Activated gamma-delta T cell (primary cell): ENCODE data around the gene CD46.
A peak's percentile ranks its signal among the peaks of the same experiment; 100 is the strongest.
"Not testable (repeated sequence)": the region's sequence is repeated elsewhere in the genome, so short reads cannot be mapped to it uniquely, and the experiment has no call there.

Experiments used
- DNase-seq: peaks from one replicate; lab custom pipeline; 2025; lab: John Stamatoyannopoulos, UW
- total RNA-seq, 2 donors: gene quantifications; one replicate each; lab custom pipeline; 2026; lab: John Stamatoyannopoulos, UW

Gene CD46
- total RNA-seq = 340 to 446 reads per million in 2 donors

DNA sequence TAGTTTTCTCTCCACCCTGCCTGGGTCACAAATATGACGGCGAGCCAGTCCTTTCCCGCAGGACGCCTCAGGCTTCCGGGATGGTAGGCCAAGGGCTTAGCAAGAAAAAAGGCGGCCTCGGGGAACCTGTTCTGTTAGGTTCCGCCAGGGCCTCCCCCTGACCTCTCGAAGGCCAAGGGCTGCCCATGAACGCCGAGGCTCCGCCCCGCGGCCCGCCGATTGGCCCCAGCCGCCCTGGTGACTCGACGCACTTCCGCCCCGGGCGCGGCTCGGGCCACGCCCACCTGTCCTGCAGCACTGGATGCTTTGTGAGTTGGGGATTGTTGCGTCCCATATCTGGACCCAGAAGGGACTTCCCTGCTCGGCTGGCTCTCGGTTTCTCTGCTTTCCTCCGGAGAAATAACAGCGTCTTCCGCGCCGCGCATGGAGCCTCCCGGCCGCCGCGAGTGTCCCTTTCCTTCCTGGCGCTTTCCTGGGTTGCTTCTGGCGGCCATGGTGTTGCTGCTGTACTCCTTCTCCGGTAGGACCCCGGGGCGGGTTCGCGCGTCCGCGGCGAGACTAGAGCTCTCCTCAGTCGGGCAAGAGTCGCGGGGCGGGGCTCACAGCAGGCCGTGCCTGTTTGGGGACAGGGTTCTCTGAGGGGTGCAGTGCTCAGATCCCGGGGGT is at the start of gene CD46:
Gene CD46, plus strand, starts transcription at position 265 of the 666 bp plus-strand sequence. Its CDS starts 159 bp downstream, at position 424.
- DNase-seq = peak; percentile 89

DNA sequence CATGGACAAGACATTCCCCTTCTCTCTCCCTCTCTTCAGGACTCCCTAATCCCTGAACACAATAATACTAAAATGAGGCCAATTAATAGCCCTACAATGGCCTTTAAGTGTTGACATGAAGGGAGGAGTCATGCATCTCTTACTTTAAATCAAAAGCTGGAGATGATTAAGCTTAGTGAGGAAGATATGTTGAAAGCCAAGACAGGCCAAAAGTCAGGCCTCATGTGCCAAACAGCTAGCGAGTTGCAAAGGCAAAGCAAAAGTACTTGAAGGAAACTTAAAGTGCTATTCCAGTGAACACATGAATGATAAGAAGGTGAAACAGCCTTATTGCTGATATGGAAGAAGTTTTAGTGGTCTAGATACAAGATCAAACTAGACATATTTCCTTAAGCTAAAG is 49.5 kb upstream of the CD46 start:
- no peak for DNase-seq

DNA sequence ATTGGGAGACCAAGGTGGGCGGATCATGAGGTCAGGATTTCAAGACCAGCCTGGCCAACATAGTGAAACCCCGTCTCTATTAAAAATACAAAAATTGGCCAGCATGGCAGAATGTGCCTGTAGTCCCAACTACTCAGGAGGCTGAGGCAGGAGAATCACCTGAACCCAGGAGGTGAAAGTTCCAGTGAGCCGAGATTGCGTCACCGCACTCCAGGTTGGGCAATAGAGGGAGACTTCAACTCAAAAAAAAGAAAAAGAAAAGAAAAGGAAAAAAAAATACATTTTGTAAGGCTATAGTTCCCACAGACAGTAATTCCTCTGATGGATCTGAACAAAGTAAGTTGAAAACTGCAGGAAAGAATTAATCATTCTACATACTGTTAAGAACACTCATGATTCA is 48.1 kb upstream of the CD46 start:
- no peak for DNase-seq

DNA sequence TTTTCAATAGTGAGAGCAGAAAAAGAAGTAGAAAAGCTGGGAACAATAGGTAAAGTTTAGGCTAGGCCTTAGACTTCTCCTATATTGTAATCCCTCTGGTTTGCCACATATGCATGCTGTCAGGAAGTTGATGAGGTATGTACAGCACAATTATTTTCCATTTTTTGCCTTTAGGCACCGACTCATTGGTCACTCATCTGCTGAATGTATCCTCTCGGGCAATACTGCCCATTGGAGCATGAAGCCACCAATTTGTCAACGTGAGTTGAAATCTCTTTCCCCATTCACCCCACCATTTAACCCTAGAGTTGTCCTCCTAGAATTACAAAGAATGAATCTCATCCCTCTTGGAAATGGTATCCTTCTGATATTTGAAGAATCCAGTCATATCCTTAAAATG is 43.9 kb upstream of the CD46 start:
- not testable (repeated sequence) for DNase-seq

DNA sequence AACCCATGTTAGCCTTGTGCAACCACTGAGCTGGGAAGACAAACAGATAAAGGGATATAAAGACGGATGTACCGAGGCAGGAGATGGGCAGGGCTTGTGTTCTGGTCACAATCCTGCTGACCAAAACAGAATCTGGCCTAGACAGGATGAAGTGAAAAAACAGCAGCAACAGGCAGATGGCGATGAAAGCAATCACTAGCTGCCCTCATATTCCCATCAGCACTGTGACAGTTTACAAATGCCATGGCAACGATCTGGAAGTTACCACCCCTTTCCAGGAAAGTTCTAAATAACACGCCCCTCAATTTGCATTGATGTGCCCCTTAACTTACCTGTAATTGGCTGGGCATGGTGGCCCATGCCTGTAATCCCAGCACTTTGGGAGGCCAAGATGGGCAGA is 40.6 kb upstream of the CD46 start:
- DNase-seq = no peak

DNA sequence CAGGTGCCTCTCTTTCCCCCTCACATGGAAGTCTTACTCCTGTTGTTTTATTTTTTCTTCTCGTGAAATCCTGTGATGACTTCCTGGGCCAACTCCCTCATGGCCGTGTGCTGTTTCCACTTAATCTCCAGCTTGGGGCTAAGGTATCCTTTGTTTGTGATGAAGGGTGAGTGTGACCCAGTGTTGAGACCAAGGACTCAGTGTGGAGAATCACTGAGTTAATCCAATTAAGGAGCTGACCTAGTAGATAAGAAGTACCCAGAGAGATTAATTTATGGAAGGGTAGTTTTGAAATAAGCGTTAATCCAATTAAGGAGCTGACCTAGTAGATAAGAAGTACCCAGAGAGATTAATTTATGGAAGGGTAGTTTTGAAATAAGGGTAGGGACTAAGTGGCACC is 39.2 kb upstream of the CD46 start:
- not testable (repeated sequence) for DNase-seq

DNA sequence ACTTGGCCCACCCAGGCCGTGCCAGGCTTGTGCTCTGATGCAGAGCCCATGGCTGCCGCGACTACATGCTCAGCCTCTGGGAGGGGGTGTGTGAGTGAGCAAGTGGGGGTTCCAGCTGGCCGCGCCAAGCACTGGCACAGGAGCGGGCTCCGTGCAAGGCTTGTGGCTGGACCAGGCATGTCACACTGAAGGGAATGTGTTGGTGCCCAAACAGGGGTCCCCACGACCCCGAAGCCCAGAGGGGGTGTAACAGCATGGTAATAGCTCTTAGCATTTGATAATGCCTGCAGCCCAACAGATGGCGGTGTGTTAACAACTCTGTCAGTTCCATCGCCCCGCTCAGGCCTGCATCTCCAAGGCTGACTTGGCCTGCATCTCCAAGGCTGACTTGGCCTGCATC is 38.3 kb upstream of the CD46 start:
- no peak for DNase-seq

DNA sequence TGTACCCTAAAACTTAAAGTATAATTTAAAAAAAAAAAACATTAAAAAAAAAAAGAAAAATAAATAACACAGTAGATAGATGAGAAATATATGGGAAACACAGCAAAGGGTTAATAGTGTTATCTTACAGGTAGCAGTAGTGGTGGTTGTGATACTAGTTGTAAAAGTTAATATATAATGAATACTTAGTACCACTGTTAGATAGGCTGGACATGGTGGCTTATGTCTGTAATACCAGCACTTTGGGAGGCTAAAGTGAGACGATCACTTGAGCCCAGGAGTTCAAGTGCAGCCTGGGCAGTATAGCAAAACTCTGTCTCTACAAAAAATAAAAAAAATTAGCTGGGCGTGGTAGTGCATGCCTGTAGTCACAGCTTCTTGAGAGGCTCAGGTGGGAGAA is 32.6 kb upstream of the CD46 start:
- no peak for DNase-seq

DNA sequence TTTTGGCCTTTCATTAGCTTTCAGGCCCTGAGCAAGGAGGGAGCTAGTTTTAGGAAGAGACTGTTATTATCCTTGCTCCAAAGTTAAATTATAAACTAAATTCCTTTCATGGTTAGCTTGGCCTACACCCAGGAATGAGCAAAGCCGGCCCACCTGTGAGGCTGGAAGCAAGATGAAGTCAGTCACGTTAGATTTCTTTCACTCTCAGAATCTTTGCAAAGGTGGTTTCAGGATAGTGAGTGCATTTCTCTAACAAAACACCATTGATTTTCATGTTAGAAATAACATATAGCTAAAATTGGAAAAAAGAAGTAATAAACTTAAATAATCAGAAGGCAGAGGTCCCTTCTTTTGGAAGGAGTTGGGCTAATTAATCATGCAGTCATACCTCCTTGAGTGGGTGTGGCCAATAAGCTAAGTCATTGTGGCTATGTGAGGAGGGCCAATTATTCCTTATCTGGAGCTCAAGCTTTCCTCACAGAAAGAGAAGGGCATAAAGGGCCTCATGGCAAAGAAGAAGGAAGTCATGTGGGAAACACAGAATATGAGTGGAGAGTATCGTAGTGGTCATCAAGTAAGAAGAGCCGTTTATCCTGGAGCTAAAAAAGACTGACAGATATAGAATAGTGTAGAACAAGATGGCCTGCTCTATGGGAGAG is 23.5 kb upstream of the CD46 start:
- not testable (repeated sequence) for DNase-seq

DNA sequence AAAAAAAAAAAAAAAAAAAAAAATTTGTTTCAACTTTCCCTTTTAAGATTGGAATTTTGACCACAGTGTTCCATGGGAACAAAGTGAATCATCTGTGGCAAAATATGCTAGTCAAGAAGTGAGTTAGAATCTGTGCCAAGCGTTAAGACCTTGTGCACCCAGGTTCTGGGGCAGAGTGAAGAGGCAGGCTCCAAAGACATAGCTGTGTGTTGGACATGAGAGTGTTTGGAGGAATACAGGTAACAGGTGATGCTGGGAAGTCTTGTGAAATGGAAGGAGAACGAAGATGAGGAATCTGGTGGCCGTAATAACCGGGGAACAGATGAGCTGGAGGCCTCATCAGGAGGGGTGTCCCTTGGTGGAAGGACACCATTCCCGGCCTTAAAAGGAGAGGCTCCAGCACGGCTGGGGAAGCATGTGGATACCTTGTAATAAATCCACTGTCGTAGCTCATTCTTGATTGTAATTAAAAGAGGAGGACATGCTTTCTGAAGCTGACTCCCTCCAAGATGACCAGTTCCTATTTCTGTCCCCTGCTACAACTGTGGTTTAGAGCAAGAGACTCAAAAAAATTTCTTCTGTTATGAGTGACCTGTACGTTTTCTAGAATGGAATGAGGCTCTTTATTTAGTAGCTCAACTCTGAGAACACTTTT is 14.2 kb upstream of the CD46 start:
- DNase-seq = not testable (repeated sequence)

DNA sequence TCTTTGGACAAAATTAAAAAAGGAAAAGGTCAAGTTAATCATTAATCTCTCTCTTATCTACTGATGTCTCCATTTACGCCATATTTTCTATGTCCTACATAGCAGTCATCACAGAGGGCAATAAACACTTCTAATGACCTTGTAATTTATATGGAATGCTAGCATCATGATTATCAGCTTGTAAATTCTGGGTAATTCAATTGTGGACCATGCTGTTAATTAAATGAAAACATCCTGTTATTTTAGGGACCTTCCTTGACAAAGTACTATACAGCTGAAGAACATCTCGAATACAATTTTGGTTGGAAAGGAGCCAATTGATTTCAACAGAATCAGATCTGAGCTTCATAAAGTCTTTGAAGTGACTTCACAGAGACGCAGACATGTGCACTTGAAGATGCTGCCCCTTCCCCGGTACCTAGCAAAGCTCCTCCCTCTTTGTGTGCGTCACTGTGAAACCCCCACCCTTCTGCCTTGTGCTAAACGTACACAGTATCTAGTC is 13.6 kb upstream of the CD46 start:
- not testable (repeated sequence) for DNase-seq

DNA sequence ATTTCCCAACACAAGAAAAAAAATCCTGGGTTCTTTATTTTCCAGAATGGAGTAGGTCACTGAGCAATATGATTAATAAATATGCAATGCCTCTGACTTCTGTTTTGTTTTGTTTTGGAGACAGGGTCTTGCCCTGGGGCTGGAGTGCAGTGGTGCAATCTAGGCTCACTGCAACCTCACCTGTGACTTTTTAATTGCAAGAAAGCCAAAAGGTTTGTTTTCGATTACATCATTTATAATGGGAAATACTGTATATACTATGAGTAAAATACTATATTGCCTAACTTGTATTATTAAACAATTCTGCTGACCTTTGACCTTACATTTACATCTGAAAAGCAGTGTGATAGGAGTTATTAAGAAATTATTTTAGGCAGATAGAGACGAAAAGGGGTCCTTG is 11.6 kb upstream of the CD46 start:
- DNase-seq = no peak

DNA sequence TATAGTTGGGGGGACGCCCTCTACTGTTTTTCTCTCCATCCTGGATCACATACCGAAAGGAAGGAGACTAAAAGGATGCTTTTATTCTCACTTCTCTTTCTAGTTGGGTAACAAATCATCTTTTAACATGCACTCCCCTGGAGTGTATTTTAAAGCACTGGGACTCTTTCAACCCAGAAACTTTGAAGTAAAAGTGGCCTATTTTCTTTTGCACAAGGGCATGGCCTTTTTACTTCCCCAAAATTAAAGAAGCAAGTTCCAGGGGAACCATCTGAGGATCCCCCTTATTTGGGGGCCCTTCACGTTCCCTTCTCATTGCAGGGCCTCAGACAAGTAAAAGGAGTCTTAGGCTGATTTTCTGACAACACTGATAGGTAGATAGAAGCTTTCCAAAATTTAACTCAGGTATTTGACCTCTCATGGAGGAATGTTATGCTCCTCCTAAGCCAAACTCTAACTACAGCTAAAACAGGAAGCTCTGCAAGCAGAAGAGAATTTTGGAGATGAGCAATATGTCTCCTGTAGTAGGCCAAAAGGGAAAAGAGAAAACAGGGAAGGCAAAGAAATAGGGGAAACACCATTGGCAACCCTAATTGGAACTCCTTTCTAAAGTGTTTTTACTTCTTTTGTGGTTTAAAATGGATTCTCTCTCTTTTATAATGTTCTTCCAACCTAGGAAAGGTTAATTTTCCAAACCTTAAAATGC is 8.9 kb upstream of the CD46 start:
- DNase-seq = no peak

DNA sequence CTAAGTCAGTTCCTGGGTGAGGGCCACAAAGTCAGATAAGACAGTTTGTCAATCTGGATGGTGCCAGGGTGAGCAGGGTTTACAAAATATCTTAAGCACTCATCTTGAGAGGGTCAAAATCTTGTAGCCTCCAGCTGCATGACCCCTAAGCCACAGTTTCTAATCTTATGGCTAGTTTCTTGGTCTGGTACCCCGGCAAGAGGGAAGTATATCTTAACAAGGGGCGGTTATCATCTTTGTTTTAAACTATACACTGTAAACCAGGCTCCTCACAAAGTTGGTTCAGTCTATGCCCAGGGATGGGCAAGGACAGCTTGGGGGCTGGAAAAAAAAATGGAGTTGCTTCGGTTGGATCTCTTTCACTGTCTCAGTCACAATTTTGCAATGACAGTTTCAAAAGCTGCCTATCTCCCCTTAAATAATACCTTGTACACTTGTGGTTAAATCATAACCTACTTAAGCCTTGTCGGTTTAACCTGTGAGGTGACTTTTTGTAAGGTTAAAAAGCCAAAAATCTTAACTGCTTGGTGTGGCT is 7.8 kb upstream of the CD46 start:
- DNase-seq = no peak

DNA sequence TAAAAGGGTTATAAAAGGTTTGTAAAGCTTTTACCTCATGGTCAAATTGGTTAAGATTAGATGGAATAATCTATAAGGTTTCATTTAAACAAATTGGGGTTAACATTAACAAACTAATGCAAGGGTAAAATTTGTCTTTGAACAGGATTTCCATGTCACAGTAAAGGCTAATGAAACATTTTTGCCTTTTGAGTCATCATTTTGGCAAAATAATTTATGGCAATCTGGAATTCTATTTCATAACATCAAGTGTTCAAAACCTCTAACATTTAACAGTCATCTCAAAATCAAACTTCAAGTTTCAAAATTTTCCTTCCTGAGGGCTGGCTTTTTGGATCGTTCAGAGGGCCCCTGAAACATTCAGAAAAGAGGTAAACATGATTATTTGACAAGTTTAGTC is 6.6 kb upstream of the CD46 start:
- no peak for DNase-seq

DNA sequence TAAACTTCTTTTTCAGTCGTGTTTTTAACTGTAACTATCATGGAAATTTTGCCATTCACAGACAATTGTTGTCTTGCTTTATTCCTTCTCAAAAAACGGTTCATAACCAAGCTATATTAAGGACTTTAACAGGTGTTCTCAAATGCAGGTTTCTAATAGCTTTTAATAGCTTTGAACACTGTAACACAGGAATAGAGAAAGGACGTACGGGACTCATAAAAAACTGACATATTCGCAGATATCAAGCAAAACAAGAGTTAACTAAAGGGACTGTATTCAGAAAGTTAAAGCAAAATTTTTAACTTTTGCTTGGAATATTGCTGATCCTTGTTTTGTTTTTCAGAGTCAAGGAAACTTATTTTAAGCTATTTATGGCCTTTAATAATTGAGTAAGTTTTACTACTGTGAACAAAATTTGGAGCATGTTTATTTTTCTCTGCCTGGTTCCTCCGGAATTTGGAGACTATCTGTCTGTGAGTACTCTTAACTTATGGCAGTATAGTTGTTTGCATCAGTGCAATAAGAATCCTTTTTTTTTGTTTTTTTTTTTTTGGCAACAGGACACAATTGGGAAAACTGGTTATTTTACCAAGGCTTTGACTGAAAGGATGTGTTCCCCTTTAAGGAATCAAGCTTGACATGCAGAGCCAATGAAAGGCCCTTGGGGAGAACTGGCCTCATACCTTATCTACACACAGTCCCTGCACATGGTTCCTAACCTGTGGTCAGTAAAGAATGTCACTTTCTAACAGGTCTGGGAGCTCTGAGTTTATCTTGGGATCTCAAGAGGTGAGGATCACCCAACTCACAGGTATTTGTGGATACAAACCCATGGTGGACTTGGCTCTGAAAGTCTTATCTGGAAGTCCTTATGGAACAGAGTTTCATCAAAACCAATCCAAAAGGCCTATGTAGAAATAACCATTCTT is 5.8 kb upstream of the CD46 start:
- no peak for DNase-seq

DNA sequence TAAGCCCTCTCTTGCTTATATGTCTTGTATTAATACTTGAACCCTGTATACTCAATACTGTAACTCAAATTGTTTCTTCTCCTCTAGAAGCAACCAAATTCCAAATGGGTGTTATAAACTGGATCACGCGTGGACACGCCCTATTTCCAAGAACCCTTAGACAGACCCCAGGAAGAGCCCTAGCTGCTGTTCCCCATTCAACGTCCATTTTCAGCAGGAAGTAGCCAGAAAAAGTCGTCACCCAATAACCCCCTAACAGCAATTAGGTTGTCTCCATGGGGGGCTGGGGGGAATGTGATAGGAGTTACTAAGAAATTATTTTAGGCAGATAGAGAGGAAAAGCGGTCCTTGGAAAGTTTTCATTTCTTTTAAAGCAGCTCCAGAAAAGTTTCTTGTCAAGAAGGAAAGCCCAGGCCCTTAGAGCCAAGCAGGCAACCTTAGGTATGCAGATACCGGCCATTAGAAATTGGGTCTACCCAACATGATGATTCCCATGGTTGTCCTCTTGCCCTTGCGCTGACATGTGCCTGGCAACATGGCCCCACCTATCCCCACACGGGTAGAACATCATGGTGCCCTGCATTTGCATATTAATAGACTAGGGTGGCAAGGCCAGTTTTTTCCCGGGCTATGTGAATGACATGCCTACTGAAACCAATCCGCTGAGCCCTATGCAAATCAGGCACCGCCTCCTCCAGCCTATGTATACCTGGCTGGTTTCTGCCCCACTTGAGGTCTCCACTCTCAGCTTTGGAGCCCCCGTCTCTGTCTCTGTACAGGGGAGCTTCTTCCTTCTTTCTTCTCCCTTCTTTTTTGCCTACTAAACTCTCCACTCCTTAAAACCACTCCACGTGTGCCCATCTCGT is 4.0 kb upstream of the CD46 start:
- DNase-seq = no peak

DNA sequence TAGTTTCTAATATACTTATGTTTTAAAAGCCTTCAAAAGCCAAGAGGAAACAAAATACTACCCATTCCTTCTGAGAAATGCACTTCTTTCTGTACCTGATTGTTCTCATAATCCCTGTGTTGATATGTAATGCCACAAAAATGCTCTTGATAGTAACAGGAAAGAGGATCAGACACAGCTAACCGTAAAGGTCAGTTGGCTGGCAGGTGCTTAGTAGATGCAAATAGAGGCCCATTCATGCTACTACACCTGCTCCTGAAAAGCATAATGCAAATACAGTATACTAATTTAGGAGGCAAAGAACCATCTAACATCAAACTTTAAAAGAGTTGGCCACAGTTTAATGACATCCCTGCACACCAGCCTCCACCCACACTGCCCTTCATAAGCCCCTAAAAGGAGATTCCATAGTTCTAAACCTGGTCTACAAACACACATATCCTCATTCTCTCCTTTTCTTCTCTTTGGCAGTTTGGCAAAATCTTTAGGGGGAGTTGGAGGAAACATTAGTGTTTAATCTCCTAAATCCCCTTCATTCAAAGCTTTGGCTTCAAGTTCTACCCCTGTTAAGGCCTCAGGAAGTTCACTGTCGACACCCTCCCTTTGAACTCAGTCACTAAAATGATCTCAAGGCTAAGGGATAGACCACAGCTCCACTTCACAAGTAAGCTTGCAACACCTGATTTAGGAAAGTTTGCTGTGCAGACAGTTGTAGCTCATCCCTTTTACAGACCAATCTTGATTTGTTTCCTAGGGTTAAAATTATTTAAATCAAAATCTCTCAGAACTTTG is 2.9 kb upstream of the CD46 start:
- DNase-seq = no peak

DNA sequence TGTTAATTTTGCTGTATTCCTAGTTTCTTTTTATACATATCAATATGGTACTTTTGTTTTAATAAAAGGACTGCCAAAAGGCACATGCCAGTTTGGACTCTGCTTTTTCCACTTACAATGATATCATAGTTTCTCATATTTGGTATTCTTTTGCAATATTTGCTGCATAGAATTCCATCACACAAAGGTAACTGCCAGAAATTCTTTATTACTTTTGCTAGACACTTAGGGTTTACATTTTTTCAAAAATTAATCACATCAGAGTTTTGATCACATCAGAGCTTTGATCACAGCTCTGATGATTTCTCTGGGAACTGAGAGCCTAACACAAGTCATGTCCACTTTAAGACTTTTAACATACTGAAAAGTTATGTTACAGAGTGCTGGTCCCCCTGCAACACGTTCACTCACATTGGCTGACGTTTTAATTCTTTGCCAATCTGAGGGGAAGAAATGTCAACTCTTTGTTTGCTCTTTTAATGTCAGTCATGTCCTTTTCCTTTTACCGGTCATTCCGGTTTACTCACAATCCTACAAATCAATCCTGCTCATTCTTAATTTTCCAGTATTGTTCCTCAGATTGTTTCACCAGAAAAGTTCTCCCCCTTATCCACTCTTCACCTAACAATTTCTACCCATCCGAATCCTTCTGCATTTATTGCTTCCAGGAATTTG is 1.1 kb upstream of the CD46 start:
- no peak for DNase-seq
